Stimulated activated CD4-positive, alpha-beta T cell treated with anti-CD3 and anti-CD28 coated beads, Interleukin-4, amount 100 ng/mL, for 1 hour (primary cell): ENCODE measurements around the gene DHX34.
"Not testable (repeated sequence)": the region's sequence is repeated elsewhere in the genome, so short reads cannot be mapped to it uniquely, and the experiment has no call there.

Experiments
- DNase-seq: peaks from one replicate; pipeline ENCODE4 v3.0.0-alpha.2; 2020

DHX34 gene

DNA sequence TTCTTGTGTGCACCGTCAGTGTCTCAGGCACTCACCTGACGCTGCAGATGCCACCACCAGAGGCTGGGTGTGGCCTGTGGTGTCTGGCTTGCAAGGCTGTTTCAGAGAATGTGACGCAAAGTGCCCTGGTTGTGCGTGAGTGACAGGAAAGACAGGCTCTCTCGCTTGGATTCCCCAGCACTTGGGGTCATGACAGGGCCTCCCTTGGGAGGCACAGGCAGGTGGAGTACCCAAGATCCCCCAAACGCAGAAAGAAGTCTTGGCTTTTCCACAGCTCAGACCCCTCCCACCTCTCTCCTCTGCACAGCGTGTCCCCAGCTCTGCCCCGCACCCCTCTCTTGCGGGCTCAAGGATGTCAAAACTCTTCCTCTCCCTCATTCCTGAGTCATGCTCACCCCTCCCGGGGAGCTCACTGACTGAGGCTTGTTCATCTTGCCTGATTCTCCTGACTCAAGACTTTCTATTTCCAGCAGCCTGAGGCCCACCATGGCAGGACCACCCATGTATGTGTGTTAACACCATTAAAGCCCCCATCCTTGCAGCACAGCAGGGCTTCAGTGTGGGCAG lies 21.0 kb downstream of the DHX34 start:
- no peak for DNase-seq

DNA sequence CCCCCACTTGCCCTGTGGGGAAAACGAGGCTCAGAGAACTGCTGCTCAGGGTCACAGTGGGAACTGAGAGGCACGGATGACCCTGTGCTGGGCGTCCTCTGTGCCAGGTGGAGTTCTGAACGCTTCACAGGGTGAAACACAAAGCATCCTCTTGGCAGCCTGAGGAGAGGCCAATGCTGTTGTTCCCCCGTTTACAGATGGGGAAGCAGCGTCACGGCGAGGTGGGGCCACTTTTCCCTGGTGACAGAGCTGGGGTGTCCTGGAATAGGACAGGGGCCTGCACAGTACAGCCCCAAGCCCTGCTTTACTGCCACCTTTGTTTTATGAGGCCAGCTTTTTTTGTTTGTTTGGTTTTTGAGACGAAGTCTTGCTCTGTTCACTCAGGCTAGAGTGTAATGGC lies 22.1 kb downstream of the DHX34 start:
- DNase-seq, result no peak

DNA sequence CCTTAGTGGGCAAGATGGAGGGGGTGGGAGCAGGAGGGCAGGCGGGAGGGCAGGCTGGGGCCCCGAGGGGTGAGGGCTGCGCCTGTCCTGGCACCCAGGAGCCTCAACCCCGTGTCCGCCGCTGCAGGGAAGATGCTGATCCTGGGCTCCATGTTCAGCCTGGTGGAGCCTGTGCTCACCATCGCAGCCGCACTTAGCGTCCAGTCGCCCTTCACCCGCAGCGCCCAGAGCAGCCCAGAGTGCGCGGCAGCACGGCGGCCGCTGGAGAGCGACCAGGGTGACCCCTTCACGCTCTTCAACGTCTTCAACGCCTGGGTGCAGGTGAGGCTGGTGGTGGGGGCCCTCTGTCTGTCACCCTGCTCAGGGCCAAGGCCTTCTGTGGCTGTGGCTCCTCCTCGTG lies 23.5 kb downstream of the DHX34 start:
- DNase-seq, result no peak

DNA sequence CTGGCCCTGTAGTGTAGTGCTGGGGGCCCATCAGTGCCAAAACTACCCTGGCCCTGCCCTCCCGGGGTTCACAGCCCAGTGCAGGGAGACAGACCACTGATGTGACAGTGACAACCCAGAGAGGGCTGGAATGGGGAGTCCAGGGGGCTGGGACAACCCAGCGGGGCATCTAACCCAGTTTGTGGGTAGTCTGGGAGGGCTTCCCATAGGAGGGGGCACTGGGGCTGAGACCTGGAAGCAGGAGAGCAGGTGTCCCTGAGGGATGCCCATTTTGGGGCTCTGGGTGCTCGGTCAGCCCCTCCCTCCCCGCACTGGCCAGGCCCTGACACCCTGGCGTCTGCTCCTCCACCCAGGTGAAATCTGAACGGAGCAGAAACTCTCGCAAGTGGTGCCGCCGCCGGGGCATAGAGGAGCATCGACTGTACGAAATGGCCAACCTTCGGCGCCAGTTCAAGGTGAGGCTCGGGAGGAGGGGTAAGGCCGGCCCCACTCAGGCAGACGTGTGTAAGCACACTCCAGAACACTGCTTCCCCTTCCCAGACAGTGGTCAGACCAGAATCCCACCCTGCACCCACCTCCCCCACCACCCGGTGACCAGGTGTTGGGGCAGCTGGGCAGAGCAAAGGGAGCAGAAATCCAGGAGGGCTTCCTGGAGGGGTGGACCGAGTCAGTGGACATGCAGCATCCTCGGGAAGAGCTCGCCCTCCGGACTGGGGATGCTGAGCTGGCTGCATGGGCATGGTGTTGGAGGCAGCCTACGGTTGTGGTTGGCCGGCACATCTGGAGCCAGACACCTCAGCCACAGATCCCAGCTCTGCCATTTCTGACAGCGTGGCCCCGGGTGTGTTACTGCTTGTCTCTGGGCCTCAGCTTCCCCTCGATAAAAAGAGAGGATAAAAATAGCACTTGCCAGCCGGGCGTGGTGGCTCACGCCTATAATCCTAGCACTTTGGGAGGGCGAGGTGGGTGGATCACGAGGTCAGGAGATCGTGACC lies 24.4 kb downstream of the DHX34 start:
- DNase-seq, result no peak

DNA sequence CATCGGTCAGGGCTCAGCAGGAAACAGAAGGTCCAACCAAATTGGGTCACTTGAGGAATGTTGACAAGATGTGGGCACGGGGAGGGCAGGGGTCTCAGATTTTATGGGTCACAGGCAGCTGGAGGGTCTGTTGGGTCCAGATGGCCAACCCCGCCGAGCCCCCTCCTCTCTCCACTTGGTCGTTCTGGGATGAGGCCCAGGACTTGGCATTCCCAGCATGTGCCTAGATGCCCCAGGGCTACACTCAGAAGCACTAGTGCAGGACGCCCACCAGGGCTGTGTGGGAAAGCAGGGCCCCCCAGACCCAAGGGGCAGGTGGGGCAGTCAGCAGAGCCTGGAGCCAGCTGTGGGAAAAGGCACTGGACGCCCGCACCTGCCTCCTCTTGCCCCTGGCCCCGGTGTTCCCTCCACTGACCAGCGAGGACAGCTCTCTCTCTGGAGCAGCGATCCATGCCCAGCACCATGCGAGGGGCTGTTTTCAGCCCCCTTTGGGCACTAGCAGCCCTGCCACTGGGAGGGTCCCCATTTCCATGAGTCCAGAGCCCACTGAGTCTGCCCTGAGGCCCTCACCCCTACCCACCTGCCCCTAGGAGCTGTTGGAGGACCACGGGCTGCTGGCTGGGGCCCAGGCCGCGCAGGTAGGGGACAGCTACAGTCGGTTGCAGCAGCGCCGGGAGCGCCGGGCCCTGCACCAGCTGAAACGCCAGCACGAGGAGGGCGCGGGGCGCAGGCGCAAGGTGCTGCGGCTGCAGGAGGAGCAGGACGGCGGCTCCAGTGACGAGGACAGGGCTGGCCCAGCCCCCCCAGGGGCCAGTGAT lies 26.0 kb downstream of the DHX34 start:
- no peak for DNase-seq

DNA sequence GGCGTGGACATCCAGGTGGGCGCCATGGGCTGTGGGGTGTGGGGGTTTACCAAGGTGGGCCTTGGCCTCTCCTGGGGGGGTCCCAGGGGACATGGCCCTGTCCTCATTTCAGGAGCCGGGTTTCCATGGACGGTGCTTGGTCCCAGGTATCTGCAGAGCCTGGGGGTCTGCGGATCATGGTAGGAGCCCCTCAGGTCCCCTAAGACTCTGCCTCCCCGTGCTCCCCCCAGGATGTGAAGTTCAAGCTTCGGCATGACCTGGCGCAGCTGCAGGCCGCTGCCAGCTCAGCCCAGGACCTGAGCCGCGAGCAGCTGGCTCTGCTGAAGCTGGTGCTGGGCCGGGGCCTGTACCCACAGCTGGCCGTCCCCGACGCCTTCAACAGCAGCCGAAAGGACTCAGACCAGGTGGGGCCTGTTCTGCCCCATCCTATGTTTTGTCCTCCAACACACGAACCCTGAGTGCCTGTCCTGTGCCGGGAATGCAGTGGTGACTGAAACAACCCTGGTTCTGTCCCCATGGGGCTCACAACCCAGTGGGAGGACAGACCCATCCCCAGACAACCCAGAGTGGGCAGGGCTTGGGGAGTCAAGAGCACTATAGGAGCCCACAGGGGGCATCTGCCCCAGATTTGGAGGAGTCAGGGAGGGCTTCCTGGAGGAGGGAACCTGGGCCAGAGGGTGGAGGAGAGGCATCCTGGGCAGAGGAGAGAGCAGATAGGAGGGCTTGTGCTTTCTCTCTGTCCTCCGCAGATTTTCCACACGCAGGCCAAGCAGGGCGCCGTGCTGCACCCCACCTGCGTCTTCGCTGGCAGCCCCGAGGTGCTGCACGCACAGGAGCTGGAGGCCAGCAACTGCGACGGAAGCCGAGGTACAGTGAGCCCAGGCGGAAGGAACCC lies 26.8 kb downstream of the DHX34 start:
- DNase-seq, result no peak

DNA sequence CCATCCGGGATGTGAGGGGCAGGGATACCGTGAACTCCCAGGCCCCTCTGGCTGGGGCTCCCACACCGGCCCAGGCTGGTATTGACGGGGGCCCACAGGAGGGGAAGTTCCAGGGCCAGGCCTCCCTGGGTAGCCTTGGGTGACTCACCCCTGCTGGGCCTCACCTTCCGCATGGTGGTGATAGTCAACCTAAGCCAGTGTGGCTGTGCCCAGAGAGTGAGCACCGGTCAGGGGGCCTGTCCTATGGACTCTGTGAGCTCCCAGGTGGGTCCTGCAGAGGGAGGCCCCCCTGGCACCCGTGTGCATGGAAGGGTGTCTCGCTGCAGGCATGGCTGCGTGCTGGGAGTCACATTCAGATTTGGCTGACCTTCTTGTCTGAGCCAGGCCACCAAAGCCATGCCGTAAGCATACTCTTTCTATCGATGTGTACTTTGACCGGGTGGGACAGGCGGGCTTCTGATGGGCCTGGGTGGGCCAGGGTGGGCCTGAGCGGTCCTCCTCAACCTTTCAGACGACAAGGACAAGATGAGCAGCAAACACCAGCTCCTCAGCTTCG lies 27.6 kb downstream of the DHX34 start:
- no peak for DNase-seq

DNA sequence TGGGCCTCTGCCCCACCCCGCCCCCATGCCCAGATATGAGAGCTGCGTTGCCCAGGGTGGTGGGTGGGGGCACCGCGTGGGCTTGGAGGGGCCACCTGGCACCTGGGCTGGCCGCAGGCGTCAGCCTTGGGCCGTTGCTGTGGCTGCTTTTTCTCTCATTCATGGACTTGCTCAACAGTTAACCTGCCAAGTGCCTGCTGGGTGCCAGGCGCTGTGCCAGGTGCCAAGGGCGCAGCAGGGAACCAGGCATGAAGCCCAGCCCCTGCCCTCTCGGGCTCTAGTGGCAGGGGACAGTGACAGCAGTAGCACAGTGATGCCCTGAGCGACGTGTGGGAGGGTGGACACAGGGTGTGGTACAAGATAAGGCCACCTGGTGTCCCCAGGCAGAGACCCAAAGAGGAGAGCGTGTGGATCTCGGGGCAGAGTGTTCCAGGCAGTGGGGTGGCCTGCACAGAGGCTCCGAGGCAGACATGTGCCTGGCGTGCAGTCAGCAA lies 28.1 kb downstream of the DHX34 start:
- DNase-seq, result no peak

DNA sequence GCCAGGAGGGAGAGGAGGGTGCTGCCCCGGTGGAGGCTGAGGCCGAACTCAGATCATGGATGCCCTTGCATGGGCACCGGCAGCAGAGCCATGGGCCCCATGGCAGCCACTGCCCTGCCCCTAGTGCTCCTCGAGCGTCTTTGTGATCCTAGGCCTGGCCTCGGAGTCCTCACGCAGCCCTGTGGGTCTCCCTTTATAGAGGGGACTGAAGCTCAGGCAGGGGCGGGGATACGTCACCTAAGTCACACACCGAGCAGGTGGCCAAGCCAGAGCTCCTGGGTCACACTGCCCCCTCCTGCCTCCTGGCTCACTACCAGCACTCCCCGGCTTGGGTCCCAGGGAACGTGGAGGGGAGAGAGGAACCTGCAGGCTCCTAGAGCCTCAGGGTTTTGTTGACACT lies 28.7 kb downstream of the DHX34 start:
- no peak for DNase-seq

DNA sequence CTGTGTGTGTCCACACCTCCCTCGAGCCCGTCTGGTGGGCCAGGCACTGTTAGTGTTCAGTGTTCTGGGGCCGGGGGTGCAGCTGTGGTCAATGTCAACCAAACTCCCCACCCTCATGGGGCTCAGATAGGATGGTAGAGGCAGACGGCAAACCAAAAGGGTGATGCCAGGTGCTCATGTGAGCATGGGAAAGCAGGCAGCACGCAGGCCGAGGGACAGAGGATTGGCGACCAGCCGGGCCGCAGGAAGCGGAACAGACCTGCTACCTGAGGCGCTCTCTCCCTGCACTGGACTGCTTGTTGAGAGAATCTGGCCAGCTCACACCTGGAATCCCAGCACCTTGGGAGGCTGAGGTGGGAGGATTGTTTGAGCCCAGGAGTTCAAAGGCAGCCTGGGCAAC lies 29.1 kb downstream of the DHX34 start:
- no peak for DNase-seq

DNA sequence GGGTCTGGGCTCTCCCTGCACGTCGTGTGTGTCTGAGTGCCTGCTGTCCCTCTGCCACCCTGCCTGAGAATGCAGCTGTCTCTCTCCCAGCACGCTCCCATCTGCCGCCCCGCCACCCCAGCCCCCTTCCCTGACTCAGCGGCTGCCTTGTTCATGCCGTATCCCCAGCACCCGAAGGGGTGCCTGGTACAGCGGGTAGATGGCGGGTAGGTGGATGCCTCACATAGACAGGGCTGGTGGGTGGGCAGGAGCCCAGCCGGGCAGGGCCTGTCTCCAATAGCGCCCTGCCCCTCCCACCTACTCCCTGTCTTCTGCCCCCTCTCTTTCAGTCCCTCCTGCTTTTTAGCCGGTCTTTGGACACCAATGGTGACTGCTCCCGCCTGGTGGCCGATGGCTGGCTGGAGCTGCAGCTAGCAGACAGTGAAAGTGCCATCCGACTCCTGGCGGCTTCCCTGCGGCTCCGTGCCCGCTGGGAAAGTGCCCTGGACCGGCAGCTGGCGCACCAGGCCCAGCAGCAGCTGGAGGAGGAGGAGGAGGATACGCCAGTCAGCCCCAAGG lies 30.3 kb downstream of the DHX34 start:
- DNase-seq, result no peak

DNA sequence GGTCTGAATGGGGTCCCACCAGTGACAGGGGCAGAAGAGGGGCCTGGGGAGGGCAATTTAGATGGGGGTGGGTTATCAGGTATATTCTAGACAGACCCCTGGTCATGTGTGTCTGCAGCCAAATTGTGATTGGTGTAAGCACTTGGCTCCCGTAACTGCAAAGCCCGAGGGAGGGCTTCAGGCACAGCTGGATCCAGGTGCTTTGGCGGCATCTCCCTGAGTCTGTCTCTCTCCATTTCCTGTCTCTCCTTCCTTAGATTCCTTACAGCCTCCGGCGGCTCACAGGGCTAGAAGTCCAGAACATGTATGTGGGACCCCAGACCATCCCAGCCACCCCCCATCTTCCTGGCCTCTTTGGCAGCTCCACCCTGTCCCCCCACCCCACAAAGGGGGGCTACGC lies 31.4 kb downstream of the DHX34 start:
- DNase-seq, result no peak

DNA sequence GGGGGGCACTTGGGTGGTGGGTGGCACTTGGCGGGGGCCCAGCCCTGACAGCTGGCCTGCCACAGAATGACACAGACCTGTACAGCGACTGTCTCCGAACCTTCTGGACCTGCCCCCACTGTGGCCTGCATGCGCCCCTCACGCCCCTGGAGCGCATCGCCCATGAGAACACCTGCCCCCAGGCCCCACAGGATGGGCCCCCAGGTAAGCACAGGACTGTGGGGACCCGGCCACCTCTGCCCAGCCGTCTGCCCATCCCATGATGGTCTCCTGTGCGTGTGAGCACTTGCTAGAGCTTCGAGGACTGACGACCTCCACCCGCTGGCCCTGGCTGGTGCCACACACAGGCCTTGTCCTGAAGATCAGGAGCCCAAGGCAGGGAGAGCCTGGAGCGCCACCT lies 32.0 kb downstream of the DHX34 start:
- no peak for DNase-seq

DNA sequence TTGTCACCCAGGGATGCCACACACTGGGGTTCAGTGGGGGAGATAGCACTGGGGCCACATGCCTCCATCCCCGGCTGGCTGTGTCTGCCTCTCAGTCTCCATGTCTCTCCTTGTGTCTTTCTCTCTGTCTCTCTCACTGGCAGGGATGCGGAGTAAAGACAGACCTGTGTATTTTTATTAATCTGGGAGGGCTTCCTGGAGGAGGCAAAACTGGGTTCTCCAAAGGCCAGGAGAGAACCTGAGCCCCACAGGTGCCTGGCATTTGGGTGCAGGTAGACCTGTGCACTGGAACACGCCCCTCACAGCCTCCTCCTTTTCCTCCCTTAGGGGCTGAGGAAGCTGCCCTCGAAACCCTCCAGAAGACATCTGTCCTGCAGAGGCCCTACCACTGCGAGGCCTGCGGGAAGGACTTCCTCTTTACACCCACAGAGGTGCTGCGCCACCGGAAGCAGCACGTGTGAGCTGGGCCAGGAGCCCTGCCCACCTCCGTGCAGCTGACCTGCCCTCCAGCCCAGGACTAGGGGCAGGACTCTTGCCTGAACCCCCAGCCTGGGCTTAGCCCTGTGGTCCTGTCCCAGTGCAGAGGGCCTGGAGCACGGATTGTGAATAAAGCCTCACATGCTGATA lies 32.7 kb downstream of the DHX34 start:
- no peak for DNase-seq

DNA sequence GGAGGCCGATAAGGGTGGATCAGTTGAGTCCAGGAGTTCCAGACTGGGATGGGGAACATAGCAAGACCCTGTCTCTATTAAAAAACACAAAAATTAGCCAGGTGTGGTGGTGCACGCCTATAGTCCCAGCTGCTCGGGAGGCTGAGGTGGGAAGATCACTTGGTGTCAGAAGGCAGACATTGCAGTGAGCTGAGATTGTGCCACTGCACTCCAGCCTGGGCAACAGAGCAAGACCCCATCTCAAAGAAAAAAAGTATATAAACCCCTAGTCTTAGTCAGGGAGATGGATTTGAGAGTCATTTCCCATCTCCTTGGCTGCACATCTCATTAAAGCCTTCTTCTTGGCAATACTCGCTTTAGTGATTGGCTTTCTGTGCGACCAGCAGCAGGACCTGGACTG lies 34.8 kb downstream of the DHX34 start:
- DNase-seq, result not testable (repeated sequence)

DNA sequence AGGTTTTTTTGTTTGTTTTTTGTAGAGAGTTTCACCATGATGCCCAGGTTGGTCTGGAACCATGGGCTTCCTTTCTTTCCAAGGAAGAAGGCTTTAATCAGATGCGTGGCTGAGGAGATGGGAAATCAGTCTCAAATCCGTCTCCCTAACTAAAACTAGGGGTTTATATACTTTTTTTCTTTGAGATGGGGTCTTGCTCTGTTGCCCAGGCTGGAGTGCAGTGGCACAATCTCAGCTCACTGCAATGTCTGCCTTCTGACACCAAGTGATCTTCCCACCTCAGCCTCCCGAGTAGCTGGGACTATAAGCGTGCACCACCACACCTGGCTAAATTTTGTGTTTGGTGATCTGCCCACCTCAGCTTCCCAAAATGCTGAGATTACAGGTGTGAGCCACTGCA lies 35.4 kb downstream of the DHX34 start:
- not testable (repeated sequence) for DNase-seq

DNA sequence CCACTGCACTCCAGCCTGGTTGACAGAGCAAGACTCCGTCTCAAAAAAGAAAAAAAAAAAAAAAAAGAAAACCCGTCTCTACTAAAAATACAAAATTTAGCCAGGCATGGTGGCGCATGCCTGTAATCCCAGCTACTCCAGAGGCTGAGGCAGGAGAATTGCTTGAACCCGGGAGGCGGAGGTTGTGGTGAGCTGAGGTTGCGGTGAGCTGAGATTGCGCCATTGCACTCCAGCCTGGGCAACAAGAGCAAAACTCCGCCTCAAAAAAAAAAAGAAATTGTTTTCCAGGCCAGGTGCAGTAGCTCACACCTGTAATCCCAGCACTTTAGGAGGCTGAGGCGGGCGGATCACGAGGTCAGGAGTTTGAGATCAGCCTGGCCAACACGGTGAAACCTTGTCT lies 37.5 kb downstream of the DHX34 start:
- DNase-seq, result not testable (repeated sequence)

DNA sequence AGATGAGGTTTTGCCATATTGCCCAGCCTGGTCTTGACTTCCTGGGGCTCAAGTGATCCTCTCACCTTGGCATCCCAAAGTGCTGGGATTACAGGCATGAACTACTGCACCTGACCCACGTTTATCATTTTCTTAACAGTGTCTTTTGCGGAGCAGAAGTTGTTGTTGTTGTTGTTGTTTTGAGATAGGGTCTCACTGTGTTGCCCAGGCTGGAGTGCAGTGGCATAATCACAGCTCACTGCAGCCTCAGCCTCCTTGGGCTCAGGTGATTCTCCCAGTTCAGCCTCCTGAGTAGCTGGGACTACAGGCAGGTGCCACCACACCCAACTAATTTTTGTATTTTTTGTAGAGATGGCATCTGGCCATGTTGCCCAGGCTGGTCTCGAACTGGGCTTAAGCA lies 38.5 kb downstream of the DHX34 start:
- not testable (repeated sequence) for DNase-seq

DNA sequence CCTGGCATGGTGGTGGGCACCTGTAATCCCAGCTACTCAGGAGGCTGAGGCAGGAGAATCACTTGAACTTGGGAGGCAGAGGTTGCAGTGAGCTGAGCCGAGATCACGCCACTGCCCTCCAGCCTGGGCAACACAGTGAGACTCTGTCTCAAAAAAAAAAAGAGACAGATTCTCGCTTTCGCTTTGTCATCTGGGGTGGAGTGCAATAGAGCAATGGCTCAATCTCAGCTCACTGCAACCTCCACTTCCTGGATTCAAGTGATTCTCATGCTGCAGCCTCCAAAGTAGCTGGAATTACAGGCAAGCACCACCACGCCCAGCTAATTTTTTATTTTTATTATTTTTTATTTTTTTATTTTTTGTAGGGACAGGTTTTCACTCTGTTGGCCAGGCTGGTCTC lies 39.6 kb downstream of the DHX34 start:
- DNase-seq, result not testable (repeated sequence)

DNA sequence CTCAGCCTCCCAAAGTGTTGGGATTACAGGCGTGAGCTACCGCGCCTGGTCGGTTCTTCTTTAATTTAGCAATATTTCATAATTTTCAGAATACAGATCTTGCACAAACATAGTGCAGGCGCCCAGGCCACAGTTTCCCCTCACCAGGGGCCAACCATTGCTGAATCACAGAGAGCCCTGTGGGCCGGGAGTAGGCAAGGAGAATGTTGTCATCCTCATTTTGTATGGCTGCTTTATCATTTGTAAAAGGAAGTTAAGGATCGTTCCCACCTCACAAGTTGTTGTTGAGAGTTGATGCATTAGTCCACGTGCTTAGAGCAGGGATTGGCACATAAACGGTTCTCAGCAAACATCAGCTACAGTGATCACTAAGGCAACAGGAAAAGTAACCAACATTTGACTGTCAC lies 40.0 kb downstream of the DHX34 start:
- no peak for DNase-seq
